Neural progenitor cell (in vitro differentiated cells): Measurements from ENCODE around the gene HDAC11. TPM values are rescaled to one million over a fixed set of nuclear protein-coding genes. Genes with fewer than 3 reads are reported as not detected.
"Not testable (repeated sequence)": the region's sequence is repeated elsewhere in the genome, so short reads cannot be mapped to it uniquely, and the experiment has no call there.

Experiments
- DNase-seq: peaks from one replicate; pipeline ENCODE4 v3.0.0-alpha.2; 2016; ENCODE audit warnings: low spot score
- H2AFZ ChIP-seq: fragments of 200-600 bp; sonication (generic); replicated peaks from 2 replicates; pipeline ENCODE4 v1.6.1; 2016; ENCODE audit warnings: antibody characterized with exemption
- H3F3A ChIP-seq: fragments of 200-600 bp; sonication (generic); 2 replicates; pipeline ENCODE4 v1.6.1; 2016; ENCODE audit warnings: antibody characterized with exemption, low read depth
- H3K27ac ChIP-seq: fragments of 200-600 bp; sonication (generic); 2 replicates; pipeline ENCODE4 v1.5.1; 2016; ENCODE audit warnings: mild to moderate bottlenecking
- H3K27me3 ChIP-seq: fragments of 200-600 bp; sonication (generic); 2 replicates; pipeline ENCODE4 v1.6.1; 2016; ENCODE audit warnings: mild to moderate bottlenecking, moderate library complexity
- H3K36me3 ChIP-seq: fragments of 200-600 bp; sonication (generic); 2 replicates; pipeline ENCODE4 v1.5.1; 2016
- H3K4me1 ChIP-seq: fragments of 200-600 bp; sonication (generic); 2 replicates; pipeline ENCODE4 v1.6.1; 2016; ENCODE audit warnings: mixed run types
- H3K4me2 ChIP-seq: fragments of 200-600 bp; sonication (generic); 2 replicates; pipeline ENCODE4 v1.6.1; 2016
- H3K4me3 ChIP-seq: fragments of 200-600 bp; sonication (generic); 2 replicates; pipeline ENCODE4 v1.5.1; 2016
- H3K79me2 ChIP-seq: fragments of 200-600 bp; sonication (generic); 2 replicates; pipeline ENCODE4 v1.6.1; 2016; ENCODE audit warnings: low read depth
- H3K9ac ChIP-seq: fragments of 200-600 bp; sonication (generic); 2 replicates; pipeline ENCODE4 v1.6.1; 2016
- H3K9me3 ChIP-seq: fragments of 200-600 bp; sonication (generic); 2 replicates; pipeline ENCODE4 v1.5.1; 2016; ENCODE audit warnings: low read depth
- H4K20me1 ChIP-seq: fragments of 200-600 bp; sonication (generic); 2 replicates; pipeline ENCODE4 v1.6.1; 2016; ENCODE audit warnings: low read depth
- H3K27ac Mint-ChIP-seq: 3 replicates; pipeline ENCODE4 v1.8.0; 2021; ENCODE audit warnings: mixed read lengths
- H3K27me3 Mint-ChIP-seq: 2 replicates; pipeline ENCODE4 v1.8.0; 2022; ENCODE audit warnings: low read depth, mild to moderate bottlenecking, inconsistent platforms, moderate library complexity, mixed read lengths; ENCODE audit not compliant: insufficient read depth
- H3K36me3 Mint-ChIP-seq: 3 replicates; pipeline ENCODE4 v1.8.0; 2021; ENCODE audit warnings: mixed read lengths
- H3K4me1 Mint-ChIP-seq: 3 replicates; pipeline ENCODE4 v1.8.0; 2021; ENCODE audit warnings: mixed read lengths
- H3K4me3 Mint-ChIP-seq: 3 replicates; pipeline ENCODE4 v1.8.0; 2021; ENCODE audit warnings: mild to moderate bottlenecking, moderate library complexity, mixed read lengths
- H3K9me3 Mint-ChIP-seq: 3 replicates; pipeline ENCODE4 v1.8.0; 2020; ENCODE audit warnings: mixed read lengths
- CTCF ChIP-seq: fragments of 200-600 bp; sonication (generic); IDR thresholded peaks from 2 replicates; pipeline ENCODE4 v1.5.1; 2017; ENCODE audit warnings: antibody characterized with exemption, mild to moderate bottlenecking
- EZH2 ChIP-seq: fragments of 200-600 bp; sonication (generic); IDR thresholded peaks from 2 replicates; pipeline ENCODE4 v1.6.1; 2017; ENCODE audit warnings: antibody characterized with exemption, mild to moderate bottlenecking, moderate library complexity
- EZH2phosphoT487 ChIP-seq: fragments of 200-600 bp; sonication (generic); IDR thresholded peaks from 2 replicates; pipeline ENCODE4 v1.6.1; 2017; ENCODE audit warnings: antibody characterized with exemption
- total RNA-seq: library from RNA; depleted of rRNA; stranded (reverse); fragments of >200 nt; gene quantifications from 2 replicates; pipeline ENCODE4 v1.2.3, GENCODE V29; 2015; ENCODE audit warnings: low replicate concordance

Gene HDAC11
- total RNA-seq, 1 donor from 2014 or later: 4.8 TPM

- Histone ChIP-seq H3K4me3 (no peak overlapping the region), H3K9ac (no peak overlapping the region), H3K27ac (no peak overlapping the region), H3K36me3 (no peaks in the 10 kb centered on the region), H3K4me2 (no peak overlapping the region), H3K4me1 (peaks cover 4% of the 10 kb centered on the region), H3K79me2 (no peaks in the 10 kb centered on the region), H2AFZ (no peak overlapping the region), H4K20me1 (no peaks in the 10 kb centered on the region), H3F3A (no peaks in the 10 kb centered on the region), H3K9me3 (no peaks in the 10 kb centered on the region), H3K27me3 (peaks cover 14% of the 10 kb centered on the region)
- H3K27ac Mint-ChIP-seq: peak overlapping the region; percentile 42
- peaks cover 5% of the 10 kb centered on the region for H3K9me3 Mint-ChIP-seq
- H3K4me3 Mint-ChIP-seq: no peak overlapping the region
- TF ChIP-seq EZH2phosphoT487 (no peak), CTCF (no peak), EZH2 (no peak)
- peaks cover 20% of the 10 kb centered on the region for H3K4me1 Mint-ChIP-seq
- peaks cover 1% of the 10 kb centered on the region for H3K36me3 Mint-ChIP-seq
- no peak for DNase-seq
- H3K27me3 Mint-ChIP-seq: peaks cover 10% of the 10 kb centered on the region
These were observed 4.9 kb downstream of the HDAC11 start for GRCh38 chr3:13484851-13485590.

GRCh38 chr3:13485630-13486562 lies 5.8 kb downstream of the HDAC11 start:
- H3K27me3 Mint-ChIP-seq, H3K9ac ChIP-seq, H3K36me3 ChIP-seq, H3K4me1 ChIP-seq, DNase-seq, H3K36me3 Mint-ChIP-seq, H3K4me2 ChIP-seq, H3K9me3 Mint-ChIP-seq, H2AFZ ChIP-seq, H3K4me3 ChIP-seq, H4K20me1 ChIP-seq, H3F3A ChIP-seq, H3K27ac ChIP-seq, H3K79me2 ChIP-seq, H3K9me3 ChIP-seq, H3K27ac Mint-ChIP-seq, H3K27me3 ChIP-seq, H3K4me3 Mint-ChIP-seq: not testable (repeated sequence)
- H3K4me1 Mint-ChIP-seq: peaks cover 17% of the 10 kb centered on the region

- H3K4me1 Mint-ChIP-seq: peaks cover 11% of the 10 kb centered on the region
- Histone ChIP-seq H4K20me1 (no peaks in the 10 kb centered on the region), H3K4me3 (no peak overlapping the region), H3K79me2 (no peaks in the 10 kb centered on the region), H3K27ac (no peak overlapping the region), H2AFZ (no peak overlapping the region), H3K27me3 (no peaks in the 10 kb centered on the region), H3K4me1 (no peaks in the 10 kb centered on the region), H3K4me2 (no peak overlapping the region), H3K9ac (no peak overlapping the region), H3K9me3 (no peaks in the 10 kb centered on the region), H3F3A (no peaks in the 10 kb centered on the region), H3K36me3 (no peaks in the 10 kb centered on the region)
- no peak overlapping the region for H3K27ac Mint-ChIP-seq
- H3K27me3 Mint-ChIP-seq: peaks cover 8% of the 10 kb centered on the region
- peaks cover 3% of the 10 kb centered on the region for H3K36me3 Mint-ChIP-seq
- no peak for DNase-seq
- H3K4me3 Mint-ChIP-seq: no peak overlapping the region
- peaks cover 10% of the 10 kb centered on the region for H3K9me3 Mint-ChIP-seq
- TF ChIP-seq EZH2phosphoT487: no peak
- TF ChIP-seq CTCF: no peak
- TF ChIP-seq EZH2: no peak
These were observed 7.3 kb downstream of the HDAC11 start for GRCh38 chr3:13487403-13487802.
